Fibroblast of skin of right biceps (primary cell): ENCODE results near the gene TMEM150B.
A peak's percentile ranks its signal among the peaks of the same experiment; 100 is the strongest.

Source experiments
- DNase-seq: peaks from one replicate; pipeline ENCODE4 v3.0.0-alpha.2; 2013

TMEM150B gene

GRCh38 chr19:55325172-55325571 is at the start of gene TMEM150B:
TMEM150B (minus strand) TSS chr19:55325341; CDS start chr19:55321036, 4,305 bp downstream.
- DNase-seq, result no peak

GRCh38 chr19:55373993-55374757 is 49.0 kb upstream of the TMEM150B start:
- peak; percentile 47 for DNase-seq

GRCh38 chr19:55373306-55373992 is 48.3 kb upstream of the TMEM150B start:
- no peak for DNase-seq

GRCh38 chr19:55372316-55373081 is 47.4 kb upstream of the TMEM150B start:
- DNase-seq, result peak; percentile 87

- DNase-seq, result peak; percentile 85
These were observed 45.3 kb upstream of the TMEM150B start, which contains the start of gene IL11 for GRCh38 chr19:55370305-55370988. IL11 (minus strand) TSS chr19:55370463; CDS start chr19:55370310, 153 bp downstream.

GRCh38 chr19:55369653-55370304 is 44.6 kb upstream of the TMEM150B start:
- DNase-seq, result peak; percentile 85

- peak; percentile 73 for DNase-seq
These were observed 43.8 kb upstream of the TMEM150B start for GRCh38 chr19:55368701-55369563.

- no peak for DNase-seq
These were observed 43.0 kb upstream of the TMEM150B start for GRCh38 chr19:55368106-55368505.

GRCh38 chr19:55366790-55367189 is 41.6 kb upstream of the TMEM150B start:
- no peak for DNase-seq

- DNase-seq, result no peak
These were observed 40.8 kb upstream of the TMEM150B start for GRCh38 chr19:55365964-55366363.

- no peak for DNase-seq
These were observed 40.1 kb upstream of the TMEM150B start for GRCh38 chr19:55365245-55365644.

- no peak for DNase-seq
These were observed 38.0 kb upstream of the TMEM150B start, which contains the start of gene GARIN5B for GRCh38 chr19:55362990-55363716. GARIN5B (minus strand) TSS chr19:55363260; CDS start chr19:55363066, 194 bp downstream.

- no peak for DNase-seq
These were observed 37.2 kb upstream of the TMEM150B start for GRCh38 chr19:55362174-55362989.

- no peak for DNase-seq
These were observed 35.8 kb upstream of the TMEM150B start for GRCh38 chr19:55360902-55361301.

GRCh38 chr19:55358943-55359908 is 34.1 kb upstream of the TMEM150B start:
- DNase-seq, result no peak

- DNase-seq, result no peak
These were observed 33.4 kb upstream of the TMEM150B start for GRCh38 chr19:55358493-55358892.

- DNase-seq, result no peak
These were observed 30.2 kb upstream of the TMEM150B start for GRCh38 chr19:55355213-55355821.
